Measurements from ENCODE around the gene SPRTN.

DNA sequence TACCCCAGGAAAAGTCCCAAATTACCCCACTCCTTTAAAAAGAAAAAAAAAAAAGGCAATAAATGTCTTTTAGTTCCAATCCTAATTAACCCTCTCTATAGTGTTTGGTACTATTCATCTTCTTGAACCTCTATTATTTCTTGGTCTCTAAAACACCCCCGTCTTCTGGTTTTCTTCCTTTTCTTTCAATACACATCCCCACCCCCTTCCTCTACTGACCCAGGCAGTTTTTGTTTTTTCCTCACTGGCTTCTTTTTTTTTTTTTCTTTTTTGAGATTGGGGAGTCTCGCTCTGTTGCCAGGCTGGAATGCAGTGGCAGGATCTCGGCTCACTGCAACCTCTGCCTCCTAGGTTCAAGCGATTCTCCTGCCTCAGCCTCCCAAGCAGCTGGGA lies 57.9 kb downstream of the SPRTN start:
- TF ChIP-seq, protein P1, sequence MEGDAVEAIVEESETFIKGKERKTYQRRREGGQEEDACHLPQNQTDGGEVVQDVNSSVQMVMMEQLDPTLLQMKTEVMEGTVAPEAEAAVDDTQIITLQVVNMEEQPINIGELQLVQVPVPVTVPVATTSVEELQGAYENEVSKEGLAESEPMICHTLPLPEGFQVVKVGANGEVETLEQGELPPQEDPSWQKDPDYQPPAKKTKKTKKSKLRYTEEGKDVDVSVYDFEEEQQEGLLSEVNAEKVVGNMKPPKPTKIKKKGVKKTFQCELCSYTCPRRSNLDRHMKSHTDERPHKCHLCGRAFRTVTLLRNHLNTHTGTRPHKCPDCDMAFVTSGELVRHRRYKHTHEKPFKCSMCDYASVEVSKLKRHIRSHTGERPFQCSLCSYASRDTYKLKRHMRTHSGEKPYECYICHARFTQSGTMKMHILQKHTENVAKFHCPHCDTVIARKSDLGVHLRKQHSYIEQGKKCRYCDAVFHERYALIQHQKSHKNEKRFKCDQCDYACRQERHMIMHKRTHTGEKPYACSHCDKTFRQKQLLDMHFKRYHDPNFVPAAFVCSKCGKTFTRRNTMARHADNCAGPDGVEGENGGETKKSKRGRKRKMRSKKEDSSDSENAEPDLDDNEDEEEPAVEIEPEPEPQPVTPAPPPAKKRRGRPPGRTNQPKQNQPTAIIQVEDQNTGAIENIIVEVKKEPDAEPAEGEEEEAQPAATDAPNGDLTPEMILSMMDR (IDR thresholded peaks at IDR 0.05), result no peak
- TF ChIP-seq POLR2AphosphoS5 (IDR thresholded peaks at IDR 0.05; ENCODE audit: insufficient read depth in 1 of 2, low read depth in 1 of 2), result no peak
